ENCODE results near the gene NOL3. TPM values are rescaled to one million over a fixed set of nuclear protein-coding genes. Genes with fewer than 3 reads are reported as not detected.
A peak's percentile ranks its signal among the peaks of the same experiment; 100 is the strongest.

Gene NOL3
- total and polyA plus RNA-seq, 4 donors = 24.4 to 122 (median 57.3) TPM

GRCh38 chr16:67150833-67151396, 19.4 kb upstream of the NOL3 start, which contains the start of gene B3GNT9:
TSS of gene B3GNT9 (minus strand) at chr16:67150998. CDS start at chr16:67150485, 513 bp downstream.
- Histone ChIP-seq H3K27ac (ENCODE audit: low read depth in 1 of 2, low read length in 2 of 2) (peak within 1 kb of the TSS in 1 of 2 donors; percentile 41), H3K27me3 (ENCODE audit: control insufficient read depth in 1 of 2, insufficient read depth in 2 of 2, low read length in 1 of 2) (no peaks in the 10 kb centered on the region), H3K4me3 (ENCODE audit: low read length in 2 of 2) (peak within 1 kb of the TSS; percentile 49 to 59), H3K4me1 (ENCODE audit: control insufficient read depth in 1 of 2, insufficient read depth in 2 of 2, low read length in 2 of 2) (no peaks in the 10 kb centered on the region), H3K36me3 (ENCODE audit: control insufficient read depth in 1 of 2, insufficient read depth in 2 of 2, low read length in 1 of 2) (no peaks in the 10 kb centered on the region), H3K9me3 (ENCODE audit: control insufficient read depth, low read length) (no peaks in the 10 kb centered on the region)
- DNase-seq = peak; percentile 89 to 93
- 0% methylated on average over 34 of the region's 34 CpGs for WGBS, 2 donors
- peak; percentile 88 for ATAC-seq (ENCODE audit: low FRiP score)
- intact Hi-C loops (cut with DNase I) = loop anchor here (5.0 to 10.0 kb wide), 3 partner anchors 44 to 256 kb away; partner anchors contain the start of gene PHAF1 (in 1 of the 2)

GRCh38 chr16:67151431-67152097, 18.8 kb upstream of the NOL3 start:
- 53% methylated on average over 8 of the region's 8 CpGs for WGBS, 2 donors
- Histone ChIP-seq H3K4me1 (ENCODE audit: control insufficient read depth in 1 of 2, insufficient read depth in 2 of 2, low read length in 2 of 2) (no peaks in the 10 kb centered on the region), H3K27me3 (ENCODE audit: control insufficient read depth in 1 of 2, insufficient read depth in 2 of 2, low read length in 1 of 2) (no peaks in the 10 kb centered on the region), H3K36me3 (ENCODE audit: control insufficient read depth in 1 of 2, insufficient read depth in 2 of 2, low read length in 1 of 2) (no peaks in the 10 kb centered on the region), H3K9me3 (ENCODE audit: control insufficient read depth, low read length) (no peaks in the 10 kb centered on the region), H3K27ac (ENCODE audit: low read depth in 1 of 2, low read length in 2 of 2) (no peak overlapping the region), H3K4me3 (ENCODE audit: low read length in 2 of 2) (no peak overlapping the region)
- intact Hi-C loops (cut with DNase I) = loop anchor here (5.0 to 10.0 kb wide), 3 partner anchors 44 to 257 kb away; partner anchors contain the start of gene PHAF1 (in 1 of the 2)
- ATAC-seq (ENCODE audit: low FRiP score) (no peak), DNase-seq (peak in 1 of 2 donors; percentile 70)

GRCh38 chr16:67154578-67155294, 15.6 kb upstream of the NOL3 start:
- no peaks in the 10 kb centered on the region for H3K36me3 ChIP-seq (ENCODE audit: control insufficient read depth in 1 of 2, insufficient read depth in 2 of 2, low read length in 1 of 2)
- no peak overlapping the region for H3K4me3 ChIP-seq (ENCODE audit: low read length in 2 of 2)
- WGBS, 2 donors = 37 to 38% methylated on average over 52 to 61 of the region's 61 CpGs
- DNase-seq (peak in 1 of 2 donors; percentile 43), ATAC-seq (ENCODE audit: low FRiP score) (no peak)
- no peaks in the 10 kb centered on the region for H3K9me3 ChIP-seq (ENCODE audit: control insufficient read depth, low read length)
- intact Hi-C loops (cut with DNase I) = loop anchor here (1.0 to 10.0 kb wide), 6 partner anchors 47 to 260 kb away; partner anchors contain the start of gene PHAF1 (in 1 of the 2)
- no peaks in the 10 kb centered on the region for H3K4me1 ChIP-seq (ENCODE audit: control insufficient read depth in 1 of 2, insufficient read depth in 2 of 2, low read length in 2 of 2)
- no peak overlapping the region for H3K27ac ChIP-seq (ENCODE audit: low read depth in 1 of 2, low read length in 2 of 2)
- H3K27me3 ChIP-seq (ENCODE audit: control insufficient read depth in 1 of 2, insufficient read depth in 2 of 2, low read length in 1 of 2) = no peaks in the 10 kb centered on the region

GRCh38 chr16:67155295-67156142, 14.8 kb upstream of the NOL3 start:
- Histone ChIP-seq H3K36me3 (ENCODE audit: control insufficient read depth in 1 of 2, insufficient read depth in 2 of 2, low read length in 1 of 2) (no peaks in the 10 kb centered on the region), H3K4me3 (ENCODE audit: low read length in 2 of 2) (no peak overlapping the region), H3K27ac (ENCODE audit: low read depth in 1 of 2, low read length in 2 of 2) (no peak overlapping the region), H3K4me1 (ENCODE audit: control insufficient read depth in 1 of 2, insufficient read depth in 2 of 2, low read length in 2 of 2) (no peaks in the 10 kb centered on the region), H3K27me3 (ENCODE audit: control insufficient read depth in 1 of 2, insufficient read depth in 2 of 2, low read length in 1 of 2) (no peaks in the 10 kb centered on the region), H3K9me3 (ENCODE audit: control insufficient read depth, low read length) (no peaks in the 10 kb centered on the region)
- intact Hi-C loops (cut with DNase I) = loop anchor here (1.0 to 10.0 kb wide), 4 partner anchors 138 to 261 kb away; no protein-coding TSS in a partner anchor
- peak; percentile 86 for ATAC-seq (ENCODE audit: low FRiP score)
- DNase-seq = peak; percentile 77 to 92
- WGBS, 2 donors = 10 to 12% methylated on average over 68 to 74 of the region's 74 CpGs

- no peaks in the 10 kb centered on the region for H3K36me3 ChIP-seq (ENCODE audit: control insufficient read depth in 1 of 2, insufficient read depth in 2 of 2, low read length in 1 of 2)
- no peaks in the 10 kb centered on the region for H3K27me3 ChIP-seq (ENCODE audit: control insufficient read depth in 1 of 2, insufficient read depth in 2 of 2, low read length in 1 of 2)
- no peaks in the 10 kb centered on the region for H3K9me3 ChIP-seq (ENCODE audit: control insufficient read depth, low read length)
- H3K27ac ChIP-seq (ENCODE audit: low read depth in 1 of 2, low read length in 2 of 2) = no peak overlapping the region
- H3K4me3 ChIP-seq (ENCODE audit: low read length in 2 of 2) = no peak overlapping the region
- WGBS, 2 donors = 75 to 76% methylated on average over 15 of the region's 15 CpGs
- ATAC-seq (ENCODE audit: low FRiP score) = no peak
- intact Hi-C loops (cut with DNase I) = loop anchor here in 1 of 2 donors (5.0 to 10.0 kb wide), 2 partner anchors 139 to 261 kb away; no protein-coding TSS in a partner anchor
- no peaks in the 10 kb centered on the region for H3K4me1 ChIP-seq (ENCODE audit: control insufficient read depth in 1 of 2, insufficient read depth in 2 of 2, low read length in 2 of 2)
- DNase-seq = peak in 1 of 2 donors; percentile 36
Observed at GRCh38 chr16:67156143-67156844, 14.0 kb upstream of the NOL3 start.

GRCh38 chr16:67157106-67157748, 13.1 kb upstream of the NOL3 start:
- intact Hi-C loops (cut with DNase I) = loop anchor here in 1 of 2 donors (5.0 to 10.0 kb wide), 2 partner anchors 140 to 262 kb away; no protein-coding TSS in a partner anchor
- Histone ChIP-seq H3K4me1 (ENCODE audit: control insufficient read depth in 1 of 2, insufficient read depth in 2 of 2, low read length in 2 of 2) (no peaks in the 10 kb centered on the region), H3K36me3 (ENCODE audit: control insufficient read depth in 1 of 2, insufficient read depth in 2 of 2, low read length in 1 of 2) (no peaks in the 10 kb centered on the region), H3K27ac (ENCODE audit: low read depth in 1 of 2, low read length in 2 of 2) (no peak overlapping the region), H3K27me3 (ENCODE audit: control insufficient read depth in 1 of 2, insufficient read depth in 2 of 2, low read length in 1 of 2) (no peaks in the 10 kb centered on the region), H3K9me3 (ENCODE audit: control insufficient read depth, low read length) (no peaks in the 10 kb centered on the region), H3K4me3 (ENCODE audit: low read length in 2 of 2) (no peak overlapping the region)
- DNase-seq (no peak), ATAC-seq (ENCODE audit: low FRiP score) (no peak)
- 77 to 78% methylated on average over 7 of the region's 7 CpGs for WGBS, 2 donors

- no peaks in the 10 kb centered on the region for H3K9me3 ChIP-seq (ENCODE audit: control insufficient read depth, low read length)
- intact Hi-C loops (cut with DNase I) = loop anchor here in 1 of 2 donors (2.0 to 10.0 kb wide), 3 partner anchors 27 to 263 kb away; no protein-coding TSS in a partner anchor
- DNase-seq (peak in 1 of 2 donors; percentile 25), ATAC-seq (ENCODE audit: low FRiP score) (no peak)
- no peaks in the 10 kb centered on the region for H3K4me1 ChIP-seq (ENCODE audit: control insufficient read depth in 1 of 2, insufficient read depth in 2 of 2, low read length in 2 of 2)
- H3K27ac ChIP-seq (ENCODE audit: low read depth in 1 of 2, low read length in 2 of 2) = no peak overlapping the region
- H3K4me3 ChIP-seq (ENCODE audit: low read length in 2 of 2) = no peak overlapping the region
- WGBS, 2 donors = 91 to 92% methylated on average over 7 of the region's 7 CpGs
- no peaks in the 10 kb centered on the region for H3K36me3 ChIP-seq (ENCODE audit: control insufficient read depth in 1 of 2, insufficient read depth in 2 of 2, low read length in 1 of 2)
- H3K27me3 ChIP-seq (ENCODE audit: control insufficient read depth in 1 of 2, insufficient read depth in 2 of 2, low read length in 1 of 2) = no peaks in the 10 kb centered on the region
Observed at GRCh38 chr16:67157892-67158635, 12.3 kb upstream of the NOL3 start.
